ENCODE data around the gene HEATR1.
"Not testable (repeated sequence)": the region's sequence is repeated elsewhere in the genome, so short reads cannot be mapped to it uniquely, and the experiment has no call there.

Gene HEATR1

GRCh38 chr1:236607597-236607996 lies 3.3 kb upstream of the HEATR1 start:
- not testable (repeated sequence) for DNase-seq; H3K18ac ChIP-seq (ENCODE audit: low read length); H3K27ac ChIP-seq (ENCODE audit: low read depth, low read length); H2BK5ac ChIP-seq (ENCODE audit: low read length); H3K36me3 ChIP-seq (ENCODE audit: control insufficient read depth, insufficient read depth, low read length); H3K27me3 ChIP-seq (ENCODE audit: insufficient read depth, low read length, poor library complexity); H3K56ac ChIP-seq (ENCODE audit: low read length); H3K23ac ChIP-seq (ENCODE audit: low read length); H4K8ac ChIP-seq (ENCODE audit: low read depth, low read length); H3K9ac ChIP-seq (ENCODE audit: low read length); H2BK15ac ChIP-seq (replicated peaks; ENCODE audit: low read depth); H2BK120ac ChIP-seq (ENCODE audit: low read depth, low read length); H2AK5ac ChIP-seq (ENCODE audit: low read length); H3K4ac ChIP-seq (ENCODE audit: low read depth, low read length); H3K4me1 ChIP-seq (ENCODE audit: control insufficient read depth, low read depth, low read length); H3K4me3 ChIP-seq (ENCODE audit: low read length); H3K79me1 ChIP-seq (ENCODE audit: low read length); H4K5ac ChIP-seq (ENCODE audit: low read length); H3K4me2 ChIP-seq (ENCODE audit: low read length)
- peaks cover 13% of the 10 kb centered on the region for H3K79me2 ChIP-seq (ENCODE audit: control insufficient read depth, insufficient read depth, low read length)
- no CpG with 5 or more reads among the region's 10 CpGs for WGBS (ENCODE audit: extremely low coverage, insufficient coverage, low lambda C conversion rate)

- Histone ChIP-seq H3K4ac (ENCODE audit: low read depth, low read length) (no peak overlapping the region), H3K79me1 (ENCODE audit: low read length) (peaks cover 4% of the 10 kb centered on the region), H2AK5ac (ENCODE audit: low read length) (no peak overlapping the region), H2BK5ac (ENCODE audit: low read length) (no peak overlapping the region), H3K56ac (ENCODE audit: low read length) (peak overlapping the region; percentile 91), H3K23ac (ENCODE audit: low read length) (no peak overlapping the region), H3K4me3 (ENCODE audit: low read length) (peak overlapping the region; percentile 65), H2BK120ac (ENCODE audit: low read depth, low read length) (no peak overlapping the region), H4K8ac (ENCODE audit: low read depth, low read length) (peak overlapping the region; percentile 28), H3K18ac (ENCODE audit: low read length) (peak overlapping the region; percentile 70), H4K5ac (ENCODE audit: low read length) (no peak overlapping the region), H3K9ac (ENCODE audit: low read length) (peak overlapping the region; percentile 86), H3K36me3 (ENCODE audit: control insufficient read depth, insufficient read depth, low read length) (no peaks in the 10 kb centered on the region), H2BK15ac (replicated peaks; ENCODE audit: low read depth) (no peak overlapping the region), H3K27ac (ENCODE audit: low read depth, low read length) (peak overlapping the region; percentile 71), H3K4me2 (ENCODE audit: low read length) (peak overlapping the region; percentile 84), H3K27me3 (ENCODE audit: insufficient read depth, low read length, poor library complexity) (no peaks in the 10 kb centered on the region), H3K79me2 (ENCODE audit: control insufficient read depth, insufficient read depth, low read length) (peaks cover 22% of the 10 kb centered on the region), H3K4me1 (ENCODE audit: control insufficient read depth, low read depth, low read length) (no peaks in the 10 kb centered on the region)
- no CpG with 5 or more reads among the region's 34 CpGs for WGBS (ENCODE audit: extremely low coverage, insufficient coverage, low lambda C conversion rate)
- DNase-seq, result no peak
Observed at GRCh38 chr1:236604905-236605806, 840 bp upstream of the HEATR1 start.

DNA sequence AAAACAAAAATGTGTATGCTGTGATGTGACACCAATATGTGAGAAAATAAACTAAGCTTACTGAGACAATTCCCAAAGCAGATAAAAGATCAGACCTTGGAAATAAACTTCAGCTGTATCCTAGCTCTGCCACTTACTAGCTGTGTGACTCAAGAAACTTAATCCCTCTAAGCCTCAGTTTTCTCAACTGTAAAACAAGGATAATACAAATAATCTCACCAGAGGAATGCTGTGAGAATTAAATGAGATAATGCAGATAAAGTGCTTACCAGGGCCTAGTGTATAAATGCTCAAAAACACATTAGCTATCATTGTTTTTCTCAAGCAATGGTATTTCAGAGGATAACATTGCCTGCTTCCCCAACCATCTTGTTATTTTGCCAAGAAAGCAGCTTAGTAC lies 2.1 kb downstream of the HEATR1 start:
- Histone ChIP-seq H2BK5ac (ENCODE audit: low read length) (no peak overlapping the region), H3K36me3 (ENCODE audit: control insufficient read depth, insufficient read depth, low read length) (peaks cover 2% of the 10 kb centered on the region), H3K4me2 (ENCODE audit: low read length) (no peak overlapping the region), H3K9ac (ENCODE audit: low read length) (no peak overlapping the region), H3K79me2 (ENCODE audit: control insufficient read depth, insufficient read depth, low read length) (peaks cover 22% of the 10 kb centered on the region), H4K8ac (ENCODE audit: low read depth, low read length) (no peak overlapping the region), H4K5ac (ENCODE audit: low read length) (no peak overlapping the region), H2AK5ac (ENCODE audit: low read length) (no peak overlapping the region), H3K4me1 (ENCODE audit: control insufficient read depth, low read depth, low read length) (no peaks in the 10 kb centered on the region), H3K79me1 (ENCODE audit: low read length) (peaks cover 6% of the 10 kb centered on the region), H3K27ac (ENCODE audit: low read depth, low read length) (no peak overlapping the region), H3K27me3 (ENCODE audit: insufficient read depth, low read length, poor library complexity) (no peaks in the 10 kb centered on the region), H2BK15ac (replicated peaks; ENCODE audit: low read depth) (no peak overlapping the region), H3K23ac (ENCODE audit: low read length) (no peak overlapping the region), H3K56ac (ENCODE audit: low read length) (no peak overlapping the region), H2BK120ac (ENCODE audit: low read depth, low read length) (no peak overlapping the region), H3K18ac (ENCODE audit: low read length) (no peak overlapping the region), H3K4ac (ENCODE audit: low read depth, low read length) (no peak overlapping the region), H3K4me3 (ENCODE audit: low read length) (no peak overlapping the region)
- peak; percentile 23 for DNase-seq

DNA sequence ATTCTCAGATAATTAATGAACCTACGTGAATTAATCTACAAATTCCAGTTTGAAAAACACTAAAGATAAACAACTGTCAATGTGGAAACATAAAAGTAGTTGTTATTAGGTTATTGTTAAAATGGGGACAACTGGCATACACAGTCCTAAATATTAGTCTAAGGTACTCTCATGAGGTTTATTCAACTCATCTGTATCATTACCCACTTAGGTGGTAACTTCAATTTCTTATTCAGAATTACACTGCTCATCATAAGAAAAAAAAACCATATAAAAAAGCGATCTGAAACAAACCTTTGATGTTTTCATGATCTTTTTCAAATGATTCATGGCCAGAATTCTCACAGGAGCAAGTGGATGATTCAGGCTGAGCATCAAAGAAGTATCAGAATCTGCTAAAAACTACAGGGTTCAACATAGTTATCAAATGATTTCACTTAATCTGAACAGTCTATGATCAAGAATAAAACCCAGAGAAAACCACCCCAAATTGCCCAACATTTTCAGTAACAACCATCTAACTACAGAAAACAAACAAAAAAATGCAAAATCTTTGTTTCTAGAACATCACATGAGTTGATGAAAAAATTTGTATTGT lies 13.7 kb downstream of the HEATR1 start:
- Histone ChIP-seq H3K4ac (ENCODE audit: low read depth, low read length) (no peak overlapping the region), H3K4me2 (ENCODE audit: low read length) (no peak overlapping the region), H3K36me3 (ENCODE audit: control insufficient read depth, insufficient read depth, low read length) (peaks cover 5% of the 10 kb centered on the region), H2BK15ac (replicated peaks; ENCODE audit: low read depth) (no peak overlapping the region), H3K27ac (ENCODE audit: low read depth, low read length) (no peak overlapping the region), H3K79me1 (ENCODE audit: low read length) (no peaks in the 10 kb centered on the region), H2BK5ac (ENCODE audit: low read length) (no peak overlapping the region), H2BK120ac (ENCODE audit: low read depth, low read length) (no peak overlapping the region), H3K9ac (ENCODE audit: low read length) (no peak overlapping the region), H3K79me2 (ENCODE audit: control insufficient read depth, insufficient read depth, low read length) (no peaks in the 10 kb centered on the region), H4K8ac (ENCODE audit: low read depth, low read length) (no peak overlapping the region), H4K5ac (ENCODE audit: low read length) (no peak overlapping the region), H2AK5ac (ENCODE audit: low read length) (no peak overlapping the region), H3K23ac (ENCODE audit: low read length) (no peak overlapping the region), H3K4me3 (ENCODE audit: low read length) (no peak overlapping the region), H3K18ac (ENCODE audit: low read length) (no peak overlapping the region), H3K56ac (ENCODE audit: low read length) (no peak overlapping the region), H3K27me3 (ENCODE audit: insufficient read depth, low read length, poor library complexity) (no peaks in the 10 kb centered on the region), H3K4me1 (ENCODE audit: control insufficient read depth, low read depth, low read length) (no peaks in the 10 kb centered on the region)
- no peak for DNase-seq
- no CpG with 5 or more reads among the region's 2 CpGs for WGBS (ENCODE audit: extremely low coverage, insufficient coverage, low lambda C conversion rate)

DNA sequence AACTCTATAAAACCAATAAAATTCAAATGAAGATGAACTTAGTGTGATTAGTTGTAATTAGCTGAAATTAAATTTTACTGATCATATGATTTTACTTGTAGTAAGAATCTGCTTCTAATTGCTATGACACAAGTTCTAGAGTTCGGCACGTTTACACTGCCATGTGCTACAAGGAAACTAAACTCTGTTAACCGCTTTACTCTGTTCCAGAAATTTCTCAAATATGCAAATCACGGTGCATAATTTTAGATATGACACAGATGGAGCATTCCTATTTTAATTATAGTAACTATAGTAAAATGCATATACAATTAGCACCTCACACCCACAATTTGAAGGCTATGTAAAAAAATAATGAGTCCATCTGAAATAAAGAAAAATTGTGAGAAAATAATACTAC lies 14.8 kb downstream of the HEATR1 start:
- no peak overlapping the region for H4K5ac ChIP-seq (ENCODE audit: low read length)
- H2BK120ac ChIP-seq (ENCODE audit: low read depth, low read length), result no peak overlapping the region
- H3K27ac ChIP-seq (ENCODE audit: low read depth, low read length), result no peak overlapping the region
- peaks cover 4% of the 10 kb centered on the region for H3K36me3 ChIP-seq (ENCODE audit: control insufficient read depth, insufficient read depth, low read length)
- no peak overlapping the region for H3K4ac ChIP-seq (ENCODE audit: low read depth, low read length)
- WGBS (ENCODE audit: extremely low coverage, insufficient coverage, low lambda C conversion rate), result no CpG with 5 or more reads among the region's 4 CpGs
- no peak for DNase-seq
- H3K23ac ChIP-seq (ENCODE audit: low read length), result no peak overlapping the region
- no peaks in the 10 kb centered on the region for H3K79me1 ChIP-seq (ENCODE audit: low read length)
- no peak overlapping the region for H4K8ac ChIP-seq (ENCODE audit: low read depth, low read length)
- no peak overlapping the region for H2BK5ac ChIP-seq (ENCODE audit: low read length)
- H2AK5ac ChIP-seq (ENCODE audit: low read length), result no peak overlapping the region
- H3K9ac ChIP-seq (ENCODE audit: low read length), result no peak overlapping the region
- no peak overlapping the region for H3K18ac ChIP-seq (ENCODE audit: low read length)
- H3K4me3 ChIP-seq (ENCODE audit: low read length), result no peak overlapping the region
- H3K56ac ChIP-seq (ENCODE audit: low read length), result no peak overlapping the region
- no peaks in the 10 kb centered on the region for H3K79me2 ChIP-seq (ENCODE audit: control insufficient read depth, insufficient read depth, low read length)
- H3K4me1 ChIP-seq (ENCODE audit: control insufficient read depth, low read depth, low read length), result no peaks in the 10 kb centered on the region
- no peaks in the 10 kb centered on the region for H3K27me3 ChIP-seq (ENCODE audit: insufficient read depth, low read length, poor library complexity)
- no peak overlapping the region for H3K4me2 ChIP-seq (ENCODE audit: low read length)
- no peak overlapping the region for H2BK15ac ChIP-seq (replicated peaks; ENCODE audit: low read depth)

Data from mesendoderm (in vitro differentiated cells).